22Rv1 (cell line): ENCODE measurements around the gene TMC8.

ENCODE experiments used
- ZFX ChIP-seq: fragments of 450-650 bp; IDR thresholded peaks from 2 replicates; pipeline ENCODE4 v1.6.1; 2017; ENCODE audit warnings: antibody characterized with exemption, borderline replicate concordance
- TF ChIP-seq, protein P1 (sequence below): fragments of 450-650 bp; IDR thresholded peaks from 2 replicates; pipeline ENCODE4 v1.5.1; 2017; ENCODE audit warnings: mild to moderate bottlenecking

- TF ChIP-seq, protein P1, sequence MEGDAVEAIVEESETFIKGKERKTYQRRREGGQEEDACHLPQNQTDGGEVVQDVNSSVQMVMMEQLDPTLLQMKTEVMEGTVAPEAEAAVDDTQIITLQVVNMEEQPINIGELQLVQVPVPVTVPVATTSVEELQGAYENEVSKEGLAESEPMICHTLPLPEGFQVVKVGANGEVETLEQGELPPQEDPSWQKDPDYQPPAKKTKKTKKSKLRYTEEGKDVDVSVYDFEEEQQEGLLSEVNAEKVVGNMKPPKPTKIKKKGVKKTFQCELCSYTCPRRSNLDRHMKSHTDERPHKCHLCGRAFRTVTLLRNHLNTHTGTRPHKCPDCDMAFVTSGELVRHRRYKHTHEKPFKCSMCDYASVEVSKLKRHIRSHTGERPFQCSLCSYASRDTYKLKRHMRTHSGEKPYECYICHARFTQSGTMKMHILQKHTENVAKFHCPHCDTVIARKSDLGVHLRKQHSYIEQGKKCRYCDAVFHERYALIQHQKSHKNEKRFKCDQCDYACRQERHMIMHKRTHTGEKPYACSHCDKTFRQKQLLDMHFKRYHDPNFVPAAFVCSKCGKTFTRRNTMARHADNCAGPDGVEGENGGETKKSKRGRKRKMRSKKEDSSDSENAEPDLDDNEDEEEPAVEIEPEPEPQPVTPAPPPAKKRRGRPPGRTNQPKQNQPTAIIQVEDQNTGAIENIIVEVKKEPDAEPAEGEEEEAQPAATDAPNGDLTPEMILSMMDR: no peak
- no peak for TF ChIP-seq ZFX
Observed at GRCh38 chr17:78121801-78122215, 8.8 kb upstream of the TMC8 start.
